K562 (cell line): ENCODE measurements around the gene POLE2. TPM values are rescaled to one million over a fixed set of nuclear protein-coding genes. Genes with fewer than 3 reads are reported as not detected.

Experiments used
- BDP1 ChIP-seq: IDR thresholded peaks from 3 replicates; pipeline ENCODE4 v1.6.1; 2011; ENCODE audit not compliant: insufficient read length, insufficient read depth
- C11orf30 ChIP-seq: fragments of 450-650 bp; IDR thresholded peaks from 2 replicates; pipeline ENCODE4 v1.6.1; 2016; ENCODE audit warnings: low read depth, mild to moderate bottlenecking
- DDX20 ChIP-seq: fragments of 450-650 bp; IDR thresholded peaks from 2 replicates; pipeline ENCODE4 v1.6.1; 2016; ENCODE audit warnings: missing genetic modification characterization, low read depth, mild to moderate bottlenecking, missing compliant biosample characterization, moderate library complexity
- FOS ChIP-seq: IDR thresholded peaks from 3 replicates; pipeline ENCODE4 v1.6.1; 2011; ENCODE audit not compliant: insufficient read length; ENCODE audit errors: extremely low read depth
- GTF2A2 ChIP-seq: IDR thresholded peaks from 2 replicates; pipeline ENCODE4 v1.6.1; 2016; ENCODE audit warnings: mild to moderate bottlenecking, missing genetic modification characterization, missing compliant biosample characterization
- HDGF ChIP-seq: fragments of 450-650 bp; IDR thresholded peaks from 2 replicates; pipeline ENCODE4 v1.6.1; 2016
- MAFF ChIP-seq: IDR thresholded peaks from 2 replicates; pipeline ENCODE4 v1.6.1; 2012; ENCODE audit warnings: low read length, improper control_type of control experiment
- MTA2 ChIP-seq: fragments of 450-650 bp; IDR thresholded peaks from 2 replicates; pipeline ENCODE4 v1.6.1; 2016; ENCODE audit warnings: low read depth
- NR2F6 ChIP-seq: fragments of 450-650 bp; formaldehyde crosslinking; IDR thresholded peaks from 2 replicates; pipeline ENCODE4 v1.4.0; 2020; ENCODE audit warnings: mild to moderate bottlenecking
- NR4A1 ChIP-seq, 2 experiments: fragments of 250-450 bp in 1 of 2; fragments of 450-650 bp in 1 of 2; sonication (Bioruptor Pico) in 1 of 2; IDR thresholded peaks; 2 replicates each; pipeline versions ENCODE4 v1.4.0 to v1.6.1; 2016 to 2020; ENCODE audit warnings: mild to moderate bottlenecking in 2 of 2, missing compliant biosample characterization in 1 of 2, missing genetic modification characterization in 1 of 2, moderate library complexity in 1 of 2
- RBM25 ChIP-seq: fragments of 200-400 bp; formaldehyde crosslinking; IDR thresholded peaks from 2 replicates; pipeline ENCODE4 v1.6.1; 2018; ENCODE audit warnings: low read length, low read depth, moderate library complexity; ENCODE audit not compliant: severe bottlenecking
- SREBF2 ChIP-seq: sonication (generic); formaldehyde crosslinking; IDR thresholded peaks from 2 replicates; pipeline ENCODE4 v1.4.0; 2020; ENCODE audit warnings: mild to moderate bottlenecking, missing genetic modification reagents
- STAT5A ChIP-seq: IDR thresholded peaks from 2 replicates; pipeline ENCODE4 v1.6.1; 2012; ENCODE audit warnings: low read length, inconsistent platforms, borderline replicate concordance
- TFAM ChIP-seq: fragments of 250-450 bp; sonication (Bioruptor Pico); conservative IDR thresholded peaks from 2 replicates; pipeline ENCODE4 v1.5.0; 2021; ENCODE audit warnings: mild to moderate bottlenecking, moderate library complexity
- TGIF2 ChIP-seq: sonication (generic); formaldehyde crosslinking; IDR thresholded peaks from 2 replicates; pipeline ENCODE4 v1.8.1; 2022; ENCODE audit warnings: mild to moderate bottlenecking, missing genetic modification reagents, moderate library complexity
- U2AF1 ChIP-seq: fragments of 200-400 bp; formaldehyde crosslinking; optimal IDR thresholded peaks from 2 replicates; pipeline ENCODE3; 2017; ENCODE audit warnings: mild to moderate bottlenecking, low read depth, low read length, moderate library complexity
- ZNF79 ChIP-seq: fragments of 250-450 bp; sonication (Bioruptor Pico); IDR thresholded peaks from 2 replicates; pipeline ENCODE4 v1.4.0; 2020; ENCODE audit warnings: low read depth, mild to moderate bottlenecking, moderate library complexity
- ZSCAN32 ChIP-seq: fragments of 450-650 bp; formaldehyde crosslinking; IDR thresholded peaks from 2 replicates; pipeline ENCODE4 v1.4.0; 2020; ENCODE audit warnings: mild to moderate bottlenecking, moderate library complexity
- polyA plus RNA-seq, 8 experiments: library from polyadenylated mRNA; depleted of rRNA in 4 of 8; stranded (reverse) in 5 of 8; unstranded in 3 of 8; fragments of >200 nt; fragmentation: Nextera tagmentation in 2 of 8; fragmentation: Illumina TruSeq in 1 of 8; extraction: Ambion mirVana in 2 of 8; extraction: Trizol in 1 of 8; gene quantifications; 2 replicates each; pipeline versions ENCODE4 v1.2.1 to v1.2.3, GENCODE V29; 2011 to 2014; ENCODE audit warnings: inconsistent platforms in 1 of 8, missing spikeins in 1 of 8
- total RNA-seq, 7 experiments: library from RNA; depleted of rRNA in 6 of 7; stranded (reverse); fragments of >200 nt in 6 of 7; fragmentation: Illumina TruSeq in 2 of 7; extraction: Trizol in 2 of 7; gene quantifications; 2 replicates each; pipeline versions ENCODE4 v1.2.1 to v1.2.3, GENCODE V29; 2011 to 2021; ENCODE audit warnings: low replicate concordance in 1 of 7
- TF ChIP-seq, protein P1 (sequence below): IDR thresholded peaks from 2 replicates; pipeline ENCODE4 v1.6.1; 2011; ENCODE audit not compliant: insufficient read length; ENCODE audit errors: extremely low read depth
- TF ChIP-seq, protein P2 (sequence below): fragments of 250-450 bp; sonication (Bioruptor Pico); IDR thresholded peaks from 2 replicates; pipeline ENCODE4 v1.8.0; 2021; ENCODE audit warnings: borderline replicate concordance, mild to moderate bottlenecking, moderate library complexity; ENCODE audit not compliant: poor library complexity, severe bottlenecking
- TF ChIP-seq, protein P3 (sequence below): sonication (generic); formaldehyde crosslinking; IDR thresholded peaks from 2 replicates; pipeline ENCODE4 v1.8.1; 2023; ENCODE audit warnings: missing genetic modification reagents, mild to moderate bottlenecking, borderline replicate concordance
- TF ChIP-seq, protein P4 (sequence below): sonication (generic); formaldehyde crosslinking; IDR thresholded peaks from 2 replicates; pipeline ENCODE4 v1.5.0; 2020; ENCODE audit warnings: missing genetic modification reagents

The POLE2 gene
- total and polyA plus RNA-seq, 9 of the 15 experiments (the other 6 are each of a cell fraction or from before 2014, with no cell fraction given), result 30.7 to 78.4 (median 55.4) TPM

DNA sequence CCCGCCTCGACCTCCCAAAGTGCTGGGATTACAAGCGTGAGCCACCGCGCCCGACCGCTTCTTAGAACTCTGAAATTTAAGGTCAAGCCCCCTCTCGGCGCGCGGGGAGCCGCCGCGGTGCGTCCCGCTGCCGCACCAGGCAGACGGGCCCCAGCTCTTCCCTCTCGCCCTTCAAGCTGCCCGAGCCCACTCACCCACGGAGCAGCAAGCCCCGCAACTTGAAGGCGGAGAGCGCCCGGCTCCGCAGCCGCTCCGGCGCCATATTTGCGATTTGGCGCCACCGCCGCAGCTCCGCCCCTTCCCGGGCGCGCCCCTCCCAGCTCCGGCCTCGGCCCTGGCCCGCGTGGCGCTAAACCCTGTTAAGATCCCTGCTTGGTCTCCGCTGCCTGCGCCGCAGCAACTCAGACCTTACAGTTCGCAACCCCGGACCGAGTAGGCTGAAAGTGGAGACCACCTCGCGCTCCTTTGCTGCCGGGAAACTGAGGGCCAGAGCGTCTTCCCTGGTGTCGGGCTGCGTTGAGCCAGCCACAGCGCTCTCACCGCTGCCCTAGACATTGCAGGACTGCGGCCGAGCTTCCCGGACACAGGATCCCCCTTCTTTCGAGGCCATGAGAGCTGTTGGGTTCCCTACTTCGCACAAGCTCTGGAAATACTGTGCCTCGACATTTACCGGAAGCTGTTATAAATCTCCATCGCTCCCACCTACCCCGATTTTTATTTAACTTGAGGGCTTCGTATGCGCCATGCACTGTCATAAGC lies at the start of gene POLE2 (continued):
- TF ChIP-seq C11orf30 (no peak), TGIF2 (no peak), ZSCAN32 (CRISPR knock-in tag) (no peak), STAT5A (no peak), DDX20 (tag) (no peak), SREBF2 (CRISPR knock-in tag) (no peak), NR4A1 (CRISPR knock-in tag; IDR thresholded peaks at IDR 0.05) (no peak), NR4A1 (tag; IDR thresholded peaks at IDR 0.05) (0 out of 2 replicates have a peak, but pooled peaks have one; percentile 61), ZNF79 (CRISPR knock-in tag) (no peak), HDGF (0 out of 2 replicates have a peak, but pooled peaks have one; percentile 35), TFAM (CRISPR knock-in tag) (no peak), BDP1 (no peak), MAFF (no peak), FOS (no peak), MTA2 (no peak), U2AF1 (no peak), GTF2A2 (no peak), RBM25 (no peak), NR2F6 (no peak)
- TF ChIP-seq, protein P1, sequence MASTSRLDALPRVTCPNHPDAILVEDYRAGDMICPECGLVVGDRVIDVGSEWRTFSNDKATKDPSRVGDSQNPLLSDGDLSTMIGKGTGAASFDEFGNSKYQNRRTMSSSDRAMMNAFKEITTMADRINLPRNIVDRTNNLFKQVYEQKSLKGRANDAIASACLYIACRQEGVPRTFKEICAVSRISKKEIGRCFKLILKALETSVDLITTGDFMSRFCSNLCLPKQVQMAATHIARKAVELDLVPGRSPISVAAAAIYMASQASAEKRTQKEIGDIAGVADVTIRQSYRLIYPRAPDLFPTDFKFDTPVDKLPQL, result no peak
- TF ChIP-seq, protein P2, sequence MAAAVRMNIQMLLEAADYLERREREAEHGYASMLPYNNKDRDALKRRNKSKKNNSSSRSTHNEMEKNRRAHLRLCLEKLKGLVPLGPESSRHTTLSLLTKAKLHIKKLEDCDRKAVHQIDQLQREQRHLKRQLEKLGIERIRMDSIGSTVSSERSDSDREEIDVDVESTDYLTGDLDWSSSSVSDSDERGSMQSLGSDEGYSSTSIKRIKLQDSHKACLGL (CRISPR knock-in tag), result no peak
- TF ChIP-seq, protein P3, sequence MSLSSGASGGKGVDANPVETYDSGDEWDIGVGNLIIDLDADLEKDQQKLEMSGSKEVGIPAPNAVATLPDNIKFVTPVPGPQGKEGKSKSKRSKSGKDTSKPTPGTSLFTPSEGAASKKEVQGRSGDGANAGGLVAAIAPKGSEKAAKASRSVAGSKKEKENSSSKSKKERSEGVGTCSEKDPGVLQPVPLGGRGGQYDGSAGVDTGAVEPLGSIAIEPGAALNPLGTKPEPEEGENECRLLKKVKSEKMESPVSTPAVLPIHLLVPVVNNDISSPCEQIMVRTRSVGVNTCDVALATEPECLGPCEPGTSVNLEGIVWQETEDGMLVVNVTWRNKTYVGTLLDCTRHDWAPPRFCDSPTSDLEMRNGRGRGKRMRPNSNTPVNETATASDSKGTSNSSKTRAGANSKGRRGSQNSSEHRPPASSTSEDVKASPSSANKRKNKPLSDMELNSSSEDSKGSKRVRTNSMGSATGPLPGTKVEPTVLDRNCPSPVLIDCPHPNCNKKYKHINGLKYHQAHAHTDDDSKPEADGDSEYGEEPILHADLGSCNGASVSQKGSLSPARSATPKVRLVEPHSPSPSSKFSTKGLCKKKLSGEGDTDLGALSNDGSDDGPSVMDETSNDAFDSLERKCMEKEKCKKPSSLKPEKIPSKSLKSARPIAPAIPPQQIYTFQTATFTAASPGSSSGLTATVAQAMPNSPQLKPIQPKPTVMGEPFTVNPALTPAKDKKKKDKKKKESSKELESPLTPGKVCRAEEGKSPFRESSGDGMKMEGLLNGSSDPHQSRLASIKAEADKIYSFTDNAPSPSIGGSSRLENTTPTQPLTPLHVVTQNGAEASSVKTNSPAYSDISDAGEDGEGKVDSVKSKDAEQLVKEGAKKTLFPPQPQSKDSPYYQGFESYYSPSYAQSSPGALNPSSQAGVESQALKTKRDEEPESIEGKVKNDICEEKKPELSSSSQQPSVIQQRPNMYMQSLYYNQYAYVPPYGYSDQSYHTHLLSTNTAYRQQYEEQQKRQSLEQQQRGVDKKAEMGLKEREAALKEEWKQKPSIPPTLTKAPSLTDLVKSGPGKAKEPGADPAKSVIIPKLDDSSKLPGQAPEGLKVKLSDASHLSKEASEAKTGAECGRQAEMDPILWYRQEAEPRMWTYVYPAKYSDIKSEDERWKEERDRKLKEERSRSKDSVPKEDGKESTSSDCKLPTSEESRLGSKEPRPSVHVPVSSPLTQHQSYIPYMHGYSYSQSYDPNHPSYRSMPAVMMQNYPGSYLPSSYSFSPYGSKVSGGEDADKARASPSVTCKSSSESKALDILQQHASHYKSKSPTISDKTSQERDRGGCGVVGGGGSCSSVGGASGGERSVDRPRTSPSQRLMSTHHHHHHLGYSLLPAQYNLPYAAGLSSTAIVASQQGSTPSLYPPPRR, result no peak
- TF ChIP-seq, protein P4, sequence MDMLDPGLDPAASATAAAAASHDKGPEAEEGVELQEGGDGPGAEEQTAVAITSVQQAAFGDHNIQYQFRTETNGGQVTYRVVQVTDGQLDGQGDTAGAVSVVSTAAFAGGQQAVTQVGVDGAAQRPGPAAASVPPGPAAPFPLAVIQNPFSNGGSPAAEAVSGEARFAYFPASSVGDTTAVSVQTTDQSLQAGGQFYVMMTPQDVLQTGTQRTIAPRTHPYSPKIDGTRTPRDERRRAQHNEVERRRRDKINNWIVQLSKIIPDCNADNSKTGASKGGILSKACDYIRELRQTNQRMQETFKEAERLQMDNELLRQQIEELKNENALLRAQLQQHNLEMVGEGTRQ (CRISPR knock-in tag), result no peak
